GM06990 (cell line): ENCODE results near the gene NCOA1.

Experiments
- DNase-seq: peaks from one replicate; pipeline ENCODE4 v3.0.0-alpha.2; 2011; ENCODE audit not compliant: insufficient read length; ENCODE audit errors: extremely low read depth
- H3K27me3 ChIP-seq: replicated peaks from 2 replicates; pipeline ENCODE4 v1.6.0; 2011; ENCODE audit warnings: low read length; ENCODE audit not compliant: control insufficient read depth, insufficient read depth
- H3K36me3 ChIP-seq: 2 replicates; pipeline ENCODE4 v1.5.1; 2011; ENCODE audit warnings: low read length; ENCODE audit not compliant: control insufficient read depth, insufficient read depth
- H3K4me3 ChIP-seq: replicated peaks from 2 replicates; pipeline ENCODE4 v1.5.1; 2011; ENCODE audit warnings: low read depth, mild to moderate bottlenecking, control low read depth, low read length
- CTCF ChIP-seq: IDR thresholded peaks from 2 replicates; pipeline ENCODE4 v1.5.1; 2011; ENCODE audit warnings: low read length, control low read depth, mild to moderate bottlenecking, inconsistent platforms; ENCODE audit not compliant: insufficient read depth, poor library complexity, severe bottlenecking

NCOA1 gene

GRCh38 chr2:24682304-24682703 is 191.2 kb downstream of the NCOA1 start:
- no peaks in the 10 kb centered on the region for H3K27me3 ChIP-seq
- no peak for TF ChIP-seq CTCF
- DNase-seq, result no peak
- H3K36me3 ChIP-seq, result no peaks in the 10 kb centered on the region
- H3K4me3 ChIP-seq, result no peak overlapping the region

- no peaks in the 10 kb centered on the region for H3K27me3 ChIP-seq
- no peak for DNase-seq
- no peak overlapping the region for H3K4me3 ChIP-seq
- no peaks in the 10 kb centered on the region for H3K36me3 ChIP-seq
- TF ChIP-seq CTCF, result no peak
Observed at GRCh38 chr2:24683408-24683807, 192.4 kb downstream of the NCOA1 start.

GRCh38 chr2:24690524-24690923 is 199.5 kb downstream of the NCOA1 start:
- Histone ChIP-seq H3K27me3 (no peaks in the 10 kb centered on the region), H3K36me3 (no peaks in the 10 kb centered on the region)

GRCh38 chr2:24691806-24692205 is 200.8 kb downstream of the NCOA1 start:
- DNase-seq, result no peak
- H3K4me3 ChIP-seq, result no peak overlapping the region
- H3K36me3 ChIP-seq, result no peaks in the 10 kb centered on the region
- no peak for TF ChIP-seq CTCF
- H3K27me3 ChIP-seq, result no peaks in the 10 kb centered on the region

More at GRCh38 chr2:24690524-24690923, 199.5 kb downstream of the NCOA1 start:
- no peak for DNase-seq
- TF ChIP-seq CTCF, result no peak
- no peak overlapping the region for H3K4me3 ChIP-seq

- no peak for TF ChIP-seq CTCF
- Histone ChIP-seq H3K36me3 (no peaks in the 10 kb centered on the region), H3K4me3 (no peak overlapping the region), H3K27me3 (no peaks in the 10 kb centered on the region)
- no peak for DNase-seq
Observed at GRCh38 chr2:24697792-24698191, 206.7 kb downstream of the NCOA1 start.

- Histone ChIP-seq H3K36me3 (peaks cover 4% of the 10 kb centered on the region), H3K27me3 (no peaks in the 10 kb centered on the region), H3K4me3 (no peak overlapping the region)
- no peak for TF ChIP-seq CTCF
- no peak for DNase-seq
Observed at GRCh38 chr2:24702800-24703199, 211.7 kb downstream of the NCOA1 start.
